HEK293 (cell line): ENCODE results near the gene CUL9.

Experiments
- CTCF ChIA-PET: fragments of 350-600 bp; formaldehyde crosslinking; extraction: SDS; loops from one replicate; lab custom pipeline; 2021; ENCODE audit warnings: antibody characterized with exemption; lab: Yijun Ruan, JAX
- POLR2A ChIA-PET: fragments of 300-600 bp; formaldehyde crosslinking; extraction: SDS; loops from one replicate; lab custom pipeline; 2020; ENCODE audit warnings: antibody characterized with exemption, inconsistent platforms; lab: Yijun Ruan, JAX
- H3K27ac ChIP-seq: fragments of 200-500 bp; sonication (Bioruptor generic); 2 replicates; pipeline ENCODE4 v1.5.1; 2014; ENCODE audit warnings: low read depth, low read length, control low read depth, inconsistent platforms; ENCODE audit errors: extremely low read depth
- H3K36me3 ChIP-seq, 2 experiments: fragments of 200-500 bp in 1 of 2; sonication (Bioruptor generic) in 1 of 2; 1 replicate in 1 of 2; 2 replicates in 1 of 2; pipeline ENCODE4 v1.5.1; 2014 to 2017; ENCODE audit warnings: inconsistent platforms in 2 of 2, low read length in 2 of 2; ENCODE audit not compliant: control insufficient read depth in 2 of 2, insufficient read depth in 1 of 2
- H3K4me1 ChIP-seq: fragments of 200-500 bp; sonication (Bioruptor generic); 2 replicates; pipeline ENCODE4 v1.5.1; 2014; ENCODE audit warnings: mild to moderate bottlenecking, low read length, inconsistent platforms; ENCODE audit not compliant: control insufficient read depth, insufficient read depth
- H3K4me3 ChIP-seq: 2 replicates; pipeline ENCODE4 v1.5.1; 2011; ENCODE audit warnings: low read depth, mild to moderate bottlenecking, control low read depth, low read length, moderate library complexity
- H3K9me3 ChIP-seq: fragments of 200-500 bp; sonication (Bioruptor generic); 2 replicates; pipeline ENCODE4 v1.5.1; 2014; ENCODE audit warnings: low read depth, low read length, inconsistent platforms; ENCODE audit not compliant: control insufficient read depth, insufficient read depth
- ATF2 ChIP-seq: fragments of 450-650 bp; formaldehyde crosslinking; IDR thresholded peaks from 2 replicates; pipeline ENCODE4 v1.5.1; 2016; ENCODE audit warnings: missing biosample characterization, missing genetic modification characterization, low read depth
- EGR2 ChIP-seq: fragments of 450-650 bp; formaldehyde crosslinking; IDR thresholded peaks from 2 replicates; pipeline ENCODE4 v1.5.1; 2016; ENCODE audit warnings: low read depth, missing biosample characterization, missing genetic modification characterization
- FEZF1 ChIP-seq: fragments of 450-650 bp; formaldehyde crosslinking; IDR thresholded peaks from 2 replicates; pipeline ENCODE4 v1.5.1; 2016; ENCODE audit warnings: missing biosample characterization, missing genetic modification characterization
- KLF1 ChIP-seq: fragments of 450-650 bp; formaldehyde crosslinking; IDR thresholded peaks from 2 replicates; pipeline ENCODE4 v1.5.1; 2016; ENCODE audit warnings: missing biosample characterization, missing genetic modification characterization
- PRDM6 ChIP-seq: fragments of 450-650 bp; formaldehyde crosslinking; IDR thresholded peaks from 2 replicates; pipeline ENCODE4 v1.5.1; 2017; ENCODE audit warnings: missing biosample characterization, missing genetic modification characterization
- SCRT2 ChIP-seq: fragments of 450-650 bp; formaldehyde crosslinking; IDR thresholded peaks from 2 replicates; pipeline ENCODE4 v1.5.1; 2016; ENCODE audit warnings: missing biosample characterization, missing genetic modification characterization
- TSHZ1 ChIP-seq: fragments of 450-650 bp; formaldehyde crosslinking; IDR thresholded peaks from 2 replicates; pipeline ENCODE4 v1.5.1; 2016; ENCODE audit warnings: missing biosample characterization, missing genetic modification characterization, borderline replicate concordance
- ZBTB11 ChIP-seq: fragments of 450-650 bp; formaldehyde crosslinking; conservative IDR thresholded peaks from 2 replicates; pipeline ENCODE4 v1.5.1; 2016; ENCODE audit warnings: low read depth, missing biosample characterization, missing genetic modification characterization
- ZNF2 ChIP-seq: fragments of 450-650 bp; formaldehyde crosslinking; IDR thresholded peaks from 2 replicates; pipeline ENCODE4 v1.5.1; 2016; ENCODE audit warnings: missing biosample characterization, missing genetic modification characterization
- ZNF202 ChIP-seq: fragments of 450-650 bp; formaldehyde crosslinking; IDR thresholded peaks from 2 replicates; pipeline ENCODE4 v1.5.1; 2016; ENCODE audit warnings: missing biosample characterization, missing genetic modification characterization, borderline replicate concordance
- ZNF221 ChIP-seq: fragments of 450-650 bp; formaldehyde crosslinking; IDR thresholded peaks from 2 replicates; pipeline ENCODE4 v1.5.1; 2017; ENCODE audit warnings: missing biosample characterization, missing genetic modification characterization, borderline replicate concordance
- ZNF341 ChIP-seq: fragments of 450-650 bp; formaldehyde crosslinking; IDR thresholded peaks from 2 replicates; pipeline ENCODE4; 2016; ENCODE audit warnings: low read depth, missing biosample characterization, missing genetic modification characterization
- ZNF423 ChIP-seq: fragments of 450-650 bp; formaldehyde crosslinking; IDR thresholded peaks from 2 replicates; pipeline ENCODE4 v1.5.1; 2016; ENCODE audit warnings: missing biosample characterization, missing genetic modification characterization
- ZNF449 ChIP-seq: fragments of 450-650 bp; formaldehyde crosslinking; IDR thresholded peaks from 2 replicates; pipeline ENCODE4 v1.5.1; 2017; ENCODE audit warnings: missing biosample characterization, mild to moderate bottlenecking, missing genetic modification characterization, moderate library complexity
- ZNF624 ChIP-seq: fragments of 450-650 bp; formaldehyde crosslinking; IDR thresholded peaks from 2 replicates; pipeline ENCODE4 v1.5.1; 2017; ENCODE audit warnings: missing biosample characterization, missing genetic modification characterization
- ZNF791 ChIP-seq: fragments of 450-650 bp; formaldehyde crosslinking; IDR thresholded peaks from 2 replicates; pipeline ENCODE4 v1.5.1; 2016; ENCODE audit warnings: missing biosample characterization, missing genetic modification characterization
- ZNF843 ChIP-seq: fragments of 450-650 bp; formaldehyde crosslinking; IDR thresholded peaks from 2 replicates; pipeline ENCODE4 v1.5.1; 2016; ENCODE audit warnings: missing biosample characterization, missing genetic modification characterization

CUL9 gene

GRCh38 chr6:43243664-43244321, 61.8 kb downstream of the CUL9 start (continued):
- TF ChIP-seq ZNF221 (tag by site-specific recombination) (no peak), TSHZ1 (tag by site-specific recombination) (no peak), ZNF202 (tag by site-specific recombination) (no peak), ZNF341 (tag by site-specific recombination) (peak; percentile 85), ZNF843 (no peak), FEZF1 (tag by site-specific recombination) (no peak), ZBTB11 (no peak), SCRT2 (tag by site-specific recombination) (no peak), EGR2 (tag by site-specific recombination) (0 out of 2 replicates have a peak, but pooled peaks have one; percentile 6), ATF2 (tag by site-specific recombination) (no peak), KLF1 (tag by site-specific recombination) (no peak), PRDM6 (tag by site-specific recombination) (no peak)
- TF ChIP-seq, all 188 proteins: peak for 3

- Histone ChIP-seq H3K36me3 (no peaks in the 10 kb centered on the region), H3K9me3 (no peaks in the 10 kb centered on the region), H3K4me1 (peaks cover 10% of the 10 kb centered on the region; the same call in 1 of the 2 replicates), H3K4me3 (peak overlapping the region; percentile 30), H3K27ac (no peak overlapping the region)
- ChIA-PET POLR2A (interaction anchor here (0.6 to 1.3 kb wide), 8 partner anchors 9 to 233 kb away, joined by 3 to 10 read pairs (median 5); partner anchors contain the start of genes CRIP3, CUL7, CUL9 and DNPH1), CTCF (interaction anchor here (0.7 to 1.1 kb wide), 6 partner anchors 17 to 315 kb away, joined by 3 to 6 read pairs (median 3); partner anchors contain the start of gene DNPH1)
- TF ChIP-seq ZNF791 (tag by site-specific recombination), result no peak
- TF ChIP-seq ZBTB11, result peak; percentile 96; the same call in 1 of the 2 replicates
- TF ChIP-seq ZNF624 (tag by site-specific recombination), result no peak
- peak; percentile 87; the same call in 1 of the 2 replicates for TF ChIP-seq ZNF449
- no peak for TF ChIP-seq ZNF423 (tag by site-specific recombination)
- no peak for TF ChIP-seq ZNF2 (tag by site-specific recombination)
These were observed 64.5 kb downstream of the CUL9 start for GRCh38 chr6:43246301-43247113.
